HG03342 (cell line): Measurements from ENCODE around the gene AKT1.
A peak's percentile ranks its signal among the peaks of the same experiment; 100 is the strongest.

Experiments
- ATAC-seq: cut with Tn5 transposase; IDR thresholded peaks from one replicate; pipeline ENCODE4 v1.9.1; 2021; ENCODE audit warnings: mild to moderate bottlenecking, moderate library complexity; ENCODE audit not compliant: unreplicated experiment

AKT1 gene

DNA sequence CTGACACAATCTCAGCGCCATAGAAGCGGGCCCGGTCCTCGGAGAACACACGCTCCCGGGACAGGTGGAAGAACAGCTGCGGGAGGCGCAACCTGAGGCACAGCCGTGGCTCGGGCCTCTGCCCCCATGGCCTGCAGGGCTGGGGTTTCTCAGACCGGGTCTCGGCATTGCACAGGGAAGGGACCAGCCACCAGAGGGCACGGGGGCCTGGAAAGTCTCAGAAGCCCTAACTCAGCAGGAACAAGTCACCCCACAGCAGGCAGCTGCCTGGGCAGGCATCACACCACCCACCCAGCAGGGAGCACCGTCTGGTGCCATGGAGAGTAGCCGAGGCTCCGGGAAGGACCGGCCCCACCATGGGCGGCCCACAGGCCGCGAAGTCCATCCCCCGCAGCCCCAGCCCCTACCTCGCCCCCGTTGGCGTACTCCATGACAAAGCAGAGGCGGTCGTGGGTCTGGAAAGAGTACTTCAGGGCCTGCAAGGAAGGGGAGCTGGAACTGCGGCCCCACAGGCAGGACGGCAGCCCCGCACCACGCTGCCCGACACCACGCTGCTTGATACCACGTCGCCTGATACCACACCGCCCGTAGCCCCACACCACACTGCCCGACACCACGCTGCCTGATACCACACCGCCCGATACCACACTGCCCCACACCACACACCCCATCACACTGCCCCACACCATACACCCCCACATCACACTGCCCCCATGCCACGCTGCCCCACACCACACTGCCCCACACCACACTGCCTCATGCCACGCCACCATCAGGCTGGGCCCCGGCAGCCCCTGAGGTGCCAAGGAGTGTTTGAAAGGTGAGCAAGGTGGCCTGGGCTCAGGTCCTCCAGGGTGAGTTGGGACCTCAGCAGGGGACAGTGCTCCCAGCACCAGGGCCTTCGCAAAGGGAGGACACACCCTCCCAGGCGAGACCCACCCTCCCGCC lies 21.8 kb downstream of the AKT1 start:
- no peak for ATAC-seq

DNA sequence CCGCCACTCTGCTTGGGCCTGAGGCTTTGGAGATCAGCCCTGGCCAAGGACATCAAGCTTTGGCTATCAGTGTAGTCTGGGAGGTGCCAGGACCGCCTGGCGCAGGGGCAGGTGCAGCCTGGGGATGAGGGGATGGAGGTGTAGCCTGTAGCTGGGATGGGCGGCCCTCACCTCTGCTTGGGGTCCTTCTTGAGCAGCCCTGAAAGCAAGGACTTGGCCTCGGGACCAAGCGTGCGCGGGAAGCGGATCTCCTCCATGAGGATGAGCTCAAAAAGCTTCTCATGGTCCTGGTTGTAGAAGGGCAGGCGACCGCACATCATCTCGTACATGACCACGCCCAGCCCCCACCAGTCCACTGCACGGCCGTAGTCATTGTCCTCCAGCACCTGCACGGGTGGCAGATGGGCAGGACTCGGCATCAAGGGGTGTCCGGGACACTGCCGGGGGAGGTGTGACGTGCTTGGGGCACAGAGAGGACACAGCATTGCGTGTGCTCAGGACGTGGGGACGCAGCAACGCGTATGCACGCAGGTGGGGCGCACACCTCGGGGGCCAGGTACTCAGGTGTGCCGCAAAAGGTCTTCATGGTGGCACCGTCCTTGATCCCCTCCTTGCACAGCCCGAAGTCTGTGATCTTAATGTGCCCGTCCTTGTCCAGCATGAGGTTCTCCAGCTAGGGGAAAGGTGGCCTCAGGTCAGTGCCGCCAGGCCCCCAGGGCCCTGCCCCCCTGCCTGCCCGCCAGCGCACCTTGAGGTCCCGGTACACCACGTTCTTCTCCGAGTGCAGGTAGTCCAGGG lies 22.6 kb downstream of the AKT1 start:
- no peak for ATAC-seq

DNA sequence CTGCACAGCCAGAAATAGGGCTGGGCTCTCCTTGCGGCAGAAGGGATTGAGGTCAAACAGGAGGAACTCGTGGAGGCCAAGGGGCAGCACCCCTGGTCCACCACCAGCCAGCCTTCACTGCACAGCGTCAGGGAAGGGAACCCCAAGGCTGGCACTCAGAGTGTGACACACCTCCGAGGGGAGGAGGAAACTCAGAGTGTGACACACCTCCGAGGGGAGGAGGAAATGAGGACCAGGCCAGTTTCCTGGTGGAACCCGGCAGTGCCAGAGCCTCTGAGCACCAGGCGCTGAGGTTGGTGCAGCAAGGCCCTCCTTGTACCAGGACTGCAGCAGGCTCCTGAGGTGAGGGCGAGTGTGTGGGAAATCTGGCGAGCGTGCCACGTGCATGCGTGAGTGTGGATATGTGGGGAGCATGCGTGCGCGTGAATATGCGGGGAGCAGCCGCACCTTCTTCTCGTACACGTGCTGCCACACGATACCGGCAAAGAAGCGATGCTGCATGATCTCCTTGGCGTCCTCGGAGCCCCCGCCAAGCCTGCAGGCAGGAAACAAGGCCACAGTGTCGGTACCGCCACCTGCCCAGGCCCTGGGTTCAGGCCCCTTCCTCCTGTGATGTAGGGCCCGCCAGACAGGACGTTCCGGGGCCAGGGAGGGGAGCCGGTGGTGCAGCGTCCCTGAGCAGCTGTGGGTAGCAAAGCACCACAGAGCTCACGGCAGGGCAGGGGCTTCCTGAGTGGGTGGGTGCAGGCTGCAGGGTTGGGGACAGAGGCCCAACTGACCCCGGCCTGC lies 23.4 kb downstream of the AKT1 start:
- ATAC-seq, result no peak

DNA sequence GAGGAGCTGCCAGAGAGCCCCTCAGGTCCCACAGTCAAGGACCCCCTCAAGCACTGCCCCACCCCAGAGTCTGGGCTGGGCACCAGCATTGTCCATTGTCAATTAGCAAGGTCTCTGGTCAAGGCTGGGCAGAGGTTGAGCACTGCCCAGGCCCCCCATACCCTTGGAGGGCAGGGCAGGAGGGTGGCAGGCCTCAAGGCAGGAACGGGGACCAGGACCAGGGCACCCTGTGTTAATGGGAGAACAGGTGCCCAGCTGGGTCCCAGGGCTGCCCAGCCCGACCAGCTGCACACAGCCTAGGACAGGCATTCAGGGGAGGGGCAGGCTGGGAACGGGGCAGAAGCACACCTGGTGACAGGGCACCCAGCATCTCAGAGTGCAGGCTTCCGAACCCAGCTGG lies 24.2 kb downstream of the AKT1 start:
- ATAC-seq, result no peak

DNA sequence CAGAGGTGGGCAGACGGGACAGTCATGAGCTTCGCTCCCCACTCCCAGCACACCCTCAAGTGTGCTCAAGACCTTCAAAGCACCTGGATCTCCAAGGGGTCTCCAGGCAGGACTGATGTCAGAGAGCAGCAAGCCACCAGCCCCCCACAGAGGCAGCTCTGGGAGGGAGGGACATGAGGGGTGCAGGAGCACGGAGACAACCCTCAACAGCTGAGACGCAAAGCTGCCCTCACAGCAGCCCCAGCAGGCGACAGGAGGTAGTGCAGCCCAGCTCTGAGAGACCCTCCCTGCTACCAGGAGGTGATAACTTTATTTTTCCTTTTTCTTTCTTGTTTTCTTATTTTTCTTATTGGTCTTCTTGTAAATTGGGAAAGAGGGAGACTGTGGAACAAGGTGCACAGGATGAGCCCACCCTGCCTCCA lies 24.7 kb downstream of the AKT1 start:
- no peak for ATAC-seq

DNA sequence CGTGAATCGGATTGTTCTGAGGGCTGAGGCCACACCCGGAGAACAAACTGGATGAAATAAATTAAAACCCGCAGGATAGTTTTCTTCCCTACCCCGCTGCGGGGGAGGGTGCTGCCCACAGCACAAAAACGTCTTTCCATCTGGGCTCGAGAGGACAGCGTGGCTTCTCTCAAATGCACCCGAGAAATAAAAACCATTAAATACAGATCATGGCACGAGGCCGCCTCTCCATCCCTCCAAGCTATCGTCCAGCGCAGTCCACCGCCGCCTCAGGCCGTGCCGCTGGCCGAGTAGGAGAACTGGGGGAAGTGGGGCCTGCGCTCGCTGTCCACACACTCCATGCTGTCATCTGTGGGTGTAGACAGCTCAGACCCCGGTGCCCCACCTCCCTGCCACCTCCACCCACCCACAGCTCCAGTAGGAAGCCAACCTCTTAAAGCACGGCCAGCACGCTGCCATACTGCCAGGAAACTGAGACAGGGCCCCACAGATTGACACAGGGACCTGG lies 25.4 kb downstream of the AKT1 start:
- ATAC-seq, result no peak

DNA sequence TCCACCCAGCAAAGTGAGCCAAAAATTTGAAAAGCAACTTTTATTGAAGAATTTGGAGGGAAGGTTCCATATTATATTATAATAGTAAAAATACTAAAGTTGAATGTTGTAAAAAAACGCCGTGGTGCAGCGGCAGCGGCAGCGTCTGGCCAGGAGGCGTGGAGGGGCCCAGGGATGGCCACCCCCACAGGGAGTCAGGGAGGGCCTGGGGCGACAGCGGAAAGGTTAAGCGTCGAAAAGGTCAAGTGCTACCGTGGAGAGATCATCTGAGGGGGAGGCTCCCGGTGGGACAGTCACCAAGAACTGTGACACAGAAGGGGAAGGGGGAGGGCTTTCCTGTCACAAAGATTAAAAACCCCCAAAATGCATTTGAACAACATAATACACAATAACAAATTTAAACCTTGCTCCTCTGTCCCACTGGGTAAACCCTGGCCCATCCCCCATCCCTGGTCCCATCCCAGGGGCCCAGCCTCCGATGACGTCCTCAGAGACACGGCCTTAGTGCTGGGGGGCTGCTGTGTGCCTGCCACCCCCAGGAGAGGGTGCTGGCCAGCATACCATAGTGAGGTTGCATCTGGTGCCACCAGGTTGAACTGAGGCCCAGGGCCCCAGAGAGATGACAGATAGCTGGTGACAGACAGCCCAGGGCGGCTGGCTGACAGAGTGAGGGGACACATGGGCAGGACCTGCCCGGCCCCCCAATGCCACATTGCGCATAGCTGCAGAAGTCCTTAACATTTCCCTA lies 26.1 kb downstream of the AKT1 start:
- no peak for ATAC-seq

DNA sequence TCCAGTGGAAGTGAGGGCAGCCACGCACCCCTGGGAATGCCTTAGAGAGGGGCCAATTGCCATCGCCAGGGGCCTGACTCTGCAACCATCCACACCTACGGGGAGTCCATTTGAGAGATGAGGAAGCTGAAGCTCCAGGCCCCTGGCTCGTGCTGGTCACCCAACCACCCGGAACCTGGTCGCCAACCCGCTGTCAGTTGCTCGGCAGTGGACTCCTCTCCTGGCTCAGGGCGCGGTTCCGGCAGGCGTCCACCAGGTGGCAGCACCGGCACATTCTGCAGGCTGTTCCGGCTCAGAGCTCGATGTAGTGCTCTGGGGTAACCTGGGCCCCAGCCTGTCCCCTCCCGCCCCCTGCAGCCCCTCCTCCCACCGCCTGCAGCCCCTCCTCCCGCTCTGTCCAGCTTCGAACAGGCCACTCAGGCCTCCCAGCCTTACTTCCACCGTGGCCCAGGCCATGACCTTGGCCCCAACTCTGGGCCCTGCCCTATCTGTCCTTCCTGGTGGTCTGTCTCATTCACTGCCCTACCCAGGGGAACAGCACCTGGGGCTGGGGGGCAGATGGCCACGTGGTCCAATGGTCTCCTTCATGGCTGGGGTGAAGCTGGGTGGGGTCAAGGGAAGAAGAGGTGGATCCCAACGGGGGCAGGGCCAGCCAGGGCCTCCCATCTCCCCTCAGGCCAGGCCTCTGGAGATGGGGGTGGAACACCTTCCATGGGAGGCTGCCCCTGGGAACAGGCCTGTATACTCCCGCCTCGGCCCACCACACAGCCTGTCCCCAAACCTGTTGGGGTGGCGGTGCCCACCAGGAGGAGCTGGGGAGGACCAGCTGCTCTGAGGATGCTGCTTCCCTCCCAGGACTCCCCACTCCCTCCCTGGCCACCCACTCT lies 26.9 kb downstream of the AKT1 start:
- peak; percentile 72 for ATAC-seq

DNA sequence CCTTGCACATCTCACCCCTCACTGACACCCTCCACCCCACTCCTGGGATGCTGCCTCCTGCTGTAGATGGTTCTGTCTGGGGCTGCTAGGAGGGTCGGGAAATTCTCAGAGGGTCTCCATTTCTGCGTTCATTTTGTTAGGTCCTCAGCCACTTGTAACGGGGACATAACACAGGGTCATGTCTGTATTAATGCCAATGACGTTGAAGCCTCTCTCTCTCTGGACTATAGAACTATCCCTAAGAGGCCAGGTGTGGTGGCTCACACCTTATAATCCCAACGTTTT lies 28.0 kb downstream of the AKT1 start:
- no peak for ATAC-seq

DNA sequence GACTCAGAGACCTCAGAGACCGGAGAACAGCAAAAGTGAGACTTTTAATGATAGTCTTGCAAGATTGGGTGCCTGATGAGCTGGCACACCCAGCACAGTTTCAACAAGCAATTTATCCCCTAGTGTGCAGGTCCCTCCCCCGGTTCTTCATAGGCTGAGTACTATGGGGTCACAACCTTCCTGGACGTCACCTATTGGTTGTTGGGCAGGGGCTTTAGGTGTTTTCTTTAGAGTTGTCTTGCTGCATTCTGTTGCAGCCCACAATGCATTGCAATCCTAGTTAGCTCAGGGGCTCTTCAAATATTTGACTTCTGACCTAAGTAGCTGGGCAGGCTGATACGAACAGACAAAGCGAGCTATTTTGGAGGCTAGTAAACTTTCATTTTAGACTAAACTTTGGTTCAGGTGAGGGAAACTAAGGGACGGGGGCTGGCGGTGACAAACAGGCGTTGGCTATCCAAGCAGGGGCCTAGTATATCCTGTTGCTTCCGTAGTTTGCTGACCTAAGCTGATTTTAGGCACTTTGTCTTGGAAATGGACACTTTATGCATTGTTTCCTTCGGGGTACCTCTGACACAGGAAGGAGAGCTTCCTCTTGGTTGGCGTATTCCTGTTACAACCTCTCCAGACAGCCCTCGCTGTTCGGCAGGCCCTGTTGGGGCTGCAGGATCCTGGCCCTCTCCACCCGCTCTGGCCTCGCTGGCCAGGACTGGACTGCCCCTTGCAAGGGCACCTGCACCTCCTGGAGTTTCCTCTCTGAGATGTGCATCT lies 28.5 kb downstream of the AKT1 start:
- ATAC-seq, result no peak

DNA sequence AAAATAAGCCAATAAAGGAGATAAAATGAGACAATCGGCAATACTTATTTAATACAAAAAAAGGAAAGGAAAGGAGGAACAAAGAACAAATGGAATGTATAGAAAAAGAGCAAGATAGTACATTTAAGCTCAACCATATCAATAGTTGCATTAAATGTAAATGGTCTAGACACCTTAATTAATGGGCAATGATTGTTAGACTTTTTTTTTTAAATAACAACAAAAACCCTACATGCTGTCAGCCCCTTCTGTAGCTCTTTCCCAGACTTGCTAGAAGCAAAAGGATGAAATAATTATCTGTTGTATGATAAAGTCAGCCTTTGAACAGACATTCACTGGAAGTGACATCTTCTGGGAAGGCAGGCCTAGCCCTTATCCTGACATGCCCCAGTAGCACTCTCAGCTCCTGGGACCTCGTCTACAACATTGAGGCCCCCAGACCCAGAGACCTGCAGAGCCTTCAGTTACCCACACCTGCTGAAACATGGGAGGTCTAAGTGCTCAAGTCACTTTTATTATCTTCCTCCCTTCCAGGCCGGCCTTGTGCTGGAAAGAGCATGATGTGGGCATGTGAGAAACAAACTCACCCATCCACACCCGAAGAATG lies 29.2 kb downstream of the AKT1 start:
- no peak for ATAC-seq

DNA sequence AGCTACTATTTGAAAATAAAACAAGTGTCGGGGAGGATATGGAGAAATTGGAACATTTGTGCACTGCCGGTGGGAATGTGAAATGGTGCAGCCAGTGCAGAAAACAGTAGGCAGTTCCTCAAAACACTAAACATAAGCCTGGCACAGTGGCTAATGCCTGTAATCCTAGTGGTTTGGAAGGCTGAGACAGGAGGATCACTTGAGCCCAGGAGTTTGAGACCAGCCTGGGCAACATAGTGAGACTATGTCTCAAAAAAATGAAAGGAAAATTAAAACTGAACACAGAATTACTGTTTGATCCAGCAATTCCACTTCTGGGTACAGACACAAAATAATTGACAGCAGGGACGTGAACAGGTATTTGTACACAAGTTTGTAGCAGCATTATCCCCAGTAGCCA lies 30.0 kb downstream of the AKT1 start:
- ATAC-seq, result no peak

DNA sequence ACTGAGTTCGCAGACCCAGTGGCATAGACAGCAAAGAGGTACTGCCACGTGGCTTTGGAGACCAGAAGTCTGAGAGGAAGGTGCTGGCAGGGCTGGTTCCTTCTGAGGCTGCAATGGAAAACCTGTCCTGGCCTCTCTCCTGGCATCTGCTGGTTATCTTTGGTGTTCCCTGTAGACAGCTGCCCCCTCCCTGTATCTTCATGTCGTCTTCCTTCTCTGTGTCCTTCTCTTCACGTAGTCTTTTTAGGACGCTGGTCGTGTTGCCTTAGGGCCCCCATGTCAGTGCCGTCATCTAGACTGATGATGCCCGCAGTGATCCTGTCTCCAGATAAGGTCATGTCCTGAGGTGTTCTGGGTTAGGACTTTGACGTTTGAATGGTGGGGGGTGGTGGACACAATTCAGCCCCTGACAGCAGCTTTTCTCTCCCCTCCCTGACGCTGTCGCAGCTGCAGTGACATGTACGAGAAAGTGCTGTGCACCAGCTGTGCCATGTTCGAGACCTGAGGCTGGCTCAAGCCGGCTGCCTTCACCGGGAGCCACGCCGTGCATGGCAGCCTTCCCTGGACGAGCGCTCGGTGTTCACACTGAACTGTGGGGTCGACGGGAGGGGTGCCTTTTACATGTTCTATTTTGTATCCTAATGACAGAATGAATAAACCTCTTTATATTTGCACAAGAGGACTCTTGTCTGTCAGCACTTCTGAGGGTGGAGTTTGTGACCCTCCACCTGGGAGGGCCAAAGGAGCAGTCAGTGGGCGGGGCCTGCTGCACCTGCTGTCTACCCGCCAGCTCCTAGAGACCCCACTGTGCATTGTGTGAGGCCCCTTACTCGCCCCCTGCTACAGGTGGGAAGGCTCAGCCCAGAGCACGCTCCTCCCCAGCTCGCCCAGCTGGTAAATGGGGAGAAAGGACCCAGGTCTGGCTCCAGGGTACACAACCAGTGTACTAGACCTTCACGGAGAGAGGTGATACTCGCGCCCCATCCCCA lies 36.3 kb downstream of the AKT1 start:
- ATAC-seq, result no peak

DNA sequence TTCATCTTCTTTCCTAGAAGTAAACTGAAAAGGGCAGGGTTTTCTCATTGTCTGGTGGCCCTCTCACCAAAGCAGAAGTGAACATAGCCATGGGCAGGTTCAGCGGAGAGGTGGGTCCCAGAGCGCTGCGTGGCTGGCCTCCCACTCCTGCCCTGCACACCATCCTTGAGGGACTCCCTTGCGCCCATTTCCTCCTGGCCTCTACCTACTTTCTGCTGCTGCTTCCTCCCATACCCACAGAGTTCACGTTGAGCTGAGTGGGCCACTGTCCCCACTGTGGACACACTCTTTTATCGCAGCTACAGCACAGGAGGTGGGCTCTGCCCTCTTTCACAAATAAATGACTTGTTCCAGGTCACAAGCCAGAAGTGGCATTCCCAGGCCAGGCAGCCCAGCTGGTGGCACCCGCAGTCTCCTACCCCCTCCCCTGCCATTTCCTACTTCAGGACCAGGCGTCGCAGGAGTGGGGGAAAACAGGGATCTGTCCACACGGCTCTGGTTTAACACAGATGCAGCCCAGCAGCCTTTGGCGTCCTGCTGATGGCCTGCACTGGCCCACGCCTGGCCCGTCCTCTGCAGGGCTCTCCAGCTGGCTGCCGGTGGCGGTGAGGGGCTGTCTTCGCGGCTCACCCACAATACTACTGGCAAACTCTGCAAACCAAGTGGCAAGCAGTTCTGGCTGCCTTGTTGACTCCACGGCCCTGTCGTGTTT lies 37.7 kb downstream of the AKT1 start:
- ATAC-seq, result no peak

DNA sequence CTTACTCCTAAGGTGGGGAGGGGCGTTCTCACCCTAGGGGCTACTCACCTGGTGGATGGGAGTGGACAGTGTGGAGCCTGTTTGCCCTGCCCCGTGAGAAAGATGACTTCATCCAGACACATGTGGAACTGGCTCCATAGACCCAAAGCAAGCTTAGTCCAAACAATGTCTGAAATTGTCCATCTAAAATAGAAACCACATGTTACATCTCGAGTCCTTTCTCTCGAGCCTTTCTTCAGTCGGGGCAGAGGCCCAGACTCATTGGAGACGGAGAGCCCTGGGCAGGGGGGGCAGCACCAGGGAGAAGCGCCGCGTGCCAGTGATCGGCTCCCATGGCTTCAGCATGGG lies 38.3 kb downstream of the AKT1 start:
- no peak for ATAC-seq

DNA sequence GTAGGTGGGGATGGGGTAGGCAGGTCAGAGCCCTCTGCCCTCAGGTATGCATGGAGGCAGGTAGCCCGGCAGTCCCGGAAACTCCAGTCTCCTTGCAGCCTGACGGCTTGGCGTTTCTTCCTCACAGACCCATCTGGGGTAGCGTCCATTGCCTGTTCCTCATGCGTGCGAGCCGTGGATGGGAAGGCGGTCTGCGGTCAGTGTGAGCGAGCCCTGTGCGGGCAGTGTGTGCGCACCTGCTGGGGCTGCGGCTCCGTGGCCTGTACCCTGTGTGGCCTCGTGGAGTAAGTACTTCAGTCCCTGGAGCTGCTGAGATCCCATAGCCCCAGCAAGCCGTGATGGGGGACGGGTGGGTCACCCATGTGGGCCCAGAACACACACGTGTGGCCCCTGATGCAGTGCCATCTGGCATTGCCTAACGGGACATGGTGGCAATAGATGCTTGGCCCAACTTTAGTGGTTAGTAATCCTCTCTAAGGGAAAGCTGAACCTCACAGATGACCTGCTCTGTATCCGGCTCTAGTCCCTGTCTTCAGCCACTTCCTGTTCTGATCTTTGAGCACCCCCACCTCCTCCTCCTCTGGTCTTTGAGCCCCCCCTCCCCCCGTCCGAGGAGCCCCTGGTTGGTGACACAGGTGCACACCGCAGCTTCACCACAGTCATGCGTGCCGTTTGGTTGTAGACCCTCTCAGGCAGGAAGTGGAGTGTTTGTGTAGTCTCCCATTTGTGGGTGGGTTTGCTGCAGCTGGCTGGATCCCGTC lies 38.9 kb downstream of the AKT1 start:
- no peak for ATAC-seq
